Measurements from ENCODE around the gene SSH2.

SSH2 gene

DNA sequence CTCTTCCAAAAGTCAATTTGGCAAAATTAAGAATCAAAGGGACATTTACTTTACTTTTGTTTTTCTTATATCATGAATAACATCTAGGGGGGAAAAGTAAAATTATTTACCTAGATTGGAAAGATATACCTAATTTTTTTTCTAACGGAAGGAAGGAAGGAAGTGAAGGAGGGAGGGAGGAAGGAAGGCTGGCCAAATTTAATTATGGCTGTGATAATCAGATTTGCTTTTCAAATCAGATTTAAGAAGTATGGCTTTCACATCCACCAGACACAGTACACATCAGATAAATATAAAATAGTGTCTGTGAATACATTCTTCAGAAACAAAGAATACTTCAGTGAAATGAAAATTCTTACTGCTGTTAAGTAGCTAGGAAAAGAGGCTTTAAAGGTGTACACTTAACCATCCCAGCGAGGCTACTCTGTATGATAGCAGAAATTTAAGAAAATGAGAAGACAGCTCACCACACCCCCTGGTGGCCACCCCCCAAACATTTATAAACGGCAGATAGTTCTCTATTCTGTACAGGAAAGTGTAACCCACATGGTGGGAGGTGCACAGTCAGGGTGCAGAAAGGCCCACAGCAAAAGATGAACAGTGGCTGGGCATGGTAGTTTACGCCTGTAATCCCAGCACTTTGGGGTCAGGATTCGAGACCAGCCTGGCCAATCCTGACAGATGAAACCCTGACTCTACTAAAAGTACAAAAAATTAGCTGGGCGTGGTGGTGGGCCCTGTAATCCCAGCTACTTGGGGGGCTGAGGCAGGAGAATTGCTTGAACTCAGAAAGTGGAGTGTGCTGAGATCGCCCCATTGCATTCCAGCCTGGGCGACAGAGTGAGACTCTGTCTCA, 150.8 kb downstream of the SSH2 start (continued):
- TF ChIP-seq, protein P1, sequence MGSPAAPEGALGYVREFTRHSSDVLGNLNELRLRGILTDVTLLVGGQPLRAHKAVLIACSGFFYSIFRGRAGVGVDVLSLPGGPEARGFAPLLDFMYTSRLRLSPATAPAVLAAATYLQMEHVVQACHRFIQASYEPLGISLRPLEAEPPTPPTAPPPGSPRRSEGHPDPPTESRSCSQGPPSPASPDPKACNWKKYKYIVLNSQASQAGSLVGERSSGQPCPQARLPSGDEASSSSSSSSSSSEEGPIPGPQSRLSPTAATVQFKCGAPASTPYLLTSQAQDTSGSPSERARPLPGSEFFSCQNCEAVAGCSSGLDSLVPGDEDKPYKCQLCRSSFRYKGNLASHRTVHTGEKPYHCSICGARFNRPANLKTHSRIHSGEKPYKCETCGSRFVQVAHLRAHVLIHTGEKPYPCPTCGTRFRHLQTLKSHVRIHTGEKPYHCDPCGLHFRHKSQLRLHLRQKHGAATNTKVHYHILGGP (tag by site-specific recombination; IDR thresholded peaks at IDR 0.05) = no peak
- peak; percentile 50; the same call in 1 of the 2 replicates for TF ChIP-seq CTCF (tag by site-specific recombination; IDR thresholded peaks at IDR 0.05)
- no peak for TF ChIP-seq ZNF624 (tag by site-specific recombination; IDR thresholded peaks at IDR 0.05)
- TF ChIP-seq, protein P2, sequence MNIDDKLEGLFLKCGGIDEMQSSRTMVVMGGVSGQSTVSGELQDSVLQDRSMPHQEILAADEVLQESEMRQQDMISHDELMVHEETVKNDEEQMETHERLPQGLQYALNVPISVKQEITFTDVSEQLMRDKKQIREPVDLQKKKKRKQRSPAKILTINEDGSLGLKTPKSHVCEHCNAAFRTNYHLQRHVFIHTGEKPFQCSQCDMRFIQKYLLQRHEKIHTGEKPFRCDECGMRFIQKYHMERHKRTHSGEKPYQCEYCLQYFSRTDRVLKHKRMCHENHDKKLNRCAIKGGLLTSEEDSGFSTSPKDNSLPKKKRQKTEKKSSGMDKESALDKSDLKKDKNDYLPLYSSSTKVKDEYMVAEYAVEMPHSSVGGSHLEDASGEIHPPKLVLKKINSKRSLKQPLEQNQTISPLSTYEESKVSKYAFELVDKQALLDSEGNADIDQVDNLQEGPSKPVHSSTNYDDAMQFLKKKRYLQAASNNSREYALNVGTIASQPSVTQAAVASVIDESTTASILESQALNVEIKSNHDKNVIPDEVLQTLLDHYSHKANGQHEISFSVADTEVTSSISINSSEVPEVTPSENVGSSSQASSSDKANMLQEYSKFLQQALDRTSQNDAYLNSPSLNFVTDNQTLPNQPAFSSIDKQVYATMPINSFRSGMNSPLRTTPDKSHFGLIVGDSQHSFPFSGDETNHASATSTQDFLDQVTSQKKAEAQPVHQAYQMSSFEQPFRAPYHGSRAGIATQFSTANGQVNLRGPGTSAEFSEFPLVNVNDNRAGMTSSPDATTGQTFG (tag by site-specific recombination; IDR thresholded peaks at IDR 0.05; ENCODE audit: borderline replicate concordance) = no peak
- no peak for TF ChIP-seq ZNF843 (tag by site-specific recombination; IDR thresholded peaks at IDR 0.05)
- TF ChIP-seq MZF1 (tag by site-specific recombination; IDR thresholded peaks at IDR 0.05; ENCODE audit: borderline replicate concordance) = no peak
- no peak for TF ChIP-seq ZFP41 (tag by site-specific recombination; IDR thresholded peaks at IDR 0.05; ENCODE audit: borderline replicate concordance)
- peak; percentile 60 for TF ChIP-seq ZNF654 (tag by site-specific recombination; IDR thresholded peaks at IDR 0.05; ENCODE audit: low read depth)
- TF ChIP-seq ZNF791 (tag by site-specific recombination; IDR thresholded peaks at IDR 0.05) = no peak
- no peak for TF ChIP-seq ZNF24 (tag by site-specific recombination; IDR thresholded peaks at IDR 0.05)
- no peak for TF ChIP-seq SCRT2 (tag by site-specific recombination; IDR thresholded peaks at IDR 0.05)
- TF ChIP-seq, protein P3, sequence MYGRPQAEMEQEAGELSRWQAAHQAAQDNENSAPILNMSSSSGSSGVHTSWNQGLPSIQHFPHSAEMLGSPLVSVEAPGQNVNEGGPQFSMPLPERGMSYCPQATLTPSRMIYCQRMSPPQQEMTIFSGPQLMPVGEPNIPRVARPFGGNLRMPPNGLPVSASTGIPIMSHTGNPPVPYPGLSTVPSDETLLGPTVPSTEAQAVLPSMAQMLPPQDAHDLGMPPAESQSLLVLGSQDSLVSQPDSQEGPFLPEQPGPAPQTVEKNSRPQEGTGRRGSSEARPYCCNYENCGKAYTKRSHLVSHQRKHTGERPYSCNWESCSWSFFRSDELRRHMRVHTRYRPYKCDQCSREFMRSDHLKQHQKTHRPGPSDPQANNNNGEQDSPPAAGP (tag by site-specific recombination; IDR thresholded peaks at IDR 0.05) = no peak
- no peak for TF ChIP-seq ZNF174 (tag by site-specific recombination; IDR thresholded peaks at IDR 0.05)
- TF ChIP-seq, protein P4, sequence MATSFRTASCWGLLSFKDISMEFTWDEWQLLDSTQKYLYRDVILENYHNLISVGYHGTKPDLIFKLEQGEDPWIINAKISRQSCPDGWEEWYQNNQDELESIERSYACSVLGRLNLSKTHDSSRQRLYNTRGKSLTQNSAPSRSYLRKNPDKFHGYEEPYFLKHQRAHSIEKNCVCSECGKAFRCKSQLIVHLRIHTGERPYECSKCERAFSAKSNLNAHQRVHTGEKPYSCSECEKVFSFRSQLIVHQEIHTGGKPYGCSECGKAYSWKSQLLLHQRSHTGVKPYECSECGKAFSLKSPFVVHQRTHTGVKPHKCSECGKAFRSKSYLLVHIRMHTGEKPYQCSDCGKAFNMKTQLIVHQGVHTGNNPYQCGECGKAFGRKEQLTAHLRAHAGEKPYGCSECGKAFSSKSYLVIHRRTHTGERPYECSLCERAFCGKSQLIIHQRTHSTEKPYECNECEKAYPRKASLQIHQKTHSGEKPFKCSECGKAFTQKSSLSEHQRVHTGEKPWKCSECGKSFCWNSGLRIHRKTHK (tag by site-specific recombination; IDR thresholded peaks at IDR 0.05) = no peak
- no peak for TF ChIP-seq KLF10 (tag by site-specific recombination; IDR thresholded peaks at IDR 0.05)
- no peak for TF ChIP-seq REPIN1 (tag by site-specific recombination; IDR thresholded peaks at IDR 0.05; ENCODE audit: low read depth)
- TF ChIP-seq ZNF433 (tag by site-specific recombination; IDR thresholded peaks at IDR 0.05; ENCODE audit: low read depth) = no peak

GRCh38 chr17:29777663-29778062, 152.4 kb downstream of the SSH2 start:
- Histone ChIP-seq H3K27ac (ENCODE audit: extremely low read depth, low read depth, low read length) (no peak overlapping the region), H3K9me3 (ENCODE audit: control insufficient read depth, insufficient read depth, low read depth, low read length) (no peaks in the 10 kb centered on the region), H3K4me3 (ENCODE audit: low read depth, low read length) (no peak overlapping the region), H3K36me3 (ENCODE audit: control insufficient read depth in 2 of 2, insufficient read depth in 1 of 2, low read length in 2 of 2) (no peaks in the 10 kb centered on the region; a peak in 1 of 3 replicates), H3K4me1 (ENCODE audit: control insufficient read depth, insufficient read depth, low read length) (no peaks in the 10 kb centered on the region)
- no peak for TF ChIP-seq ZNF549 (tag by site-specific recombination; IDR thresholded peaks at IDR 0.05)
- no peak for TF ChIP-seq INSM2 (tag by site-specific recombination; IDR thresholded peaks at IDR 0.05)
- TF ChIP-seq SP2 (tag by site-specific recombination; IDR thresholded peaks at IDR 0.05) = no peak
- no peak for TF ChIP-seq OVOL3 (tag by site-specific recombination; IDR thresholded peaks at IDR 0.05)
- ChIA-PET CTCF (interaction anchor here (0.6 to 6.5 kb wide), 13 partner anchors 14 to 395 kb away, joined by 3 to 161 read pairs (median 4); partner anchors contain the start of gene SSH2), POLR2A (interaction anchor here (0.7 kb wide), 1 partner anchor 138 kb away, joined by 7 read pairs; no protein-coding TSS in a partner anchor)

All from HEK293 (cell line).